Fibroblast of upper back skin (primary cell): ENCODE measurements around the gene TUBA1B.

Experiments used
- DNase-seq: peaks from one replicate; pipeline ENCODE4 v3.0.0-alpha.2; 2013

TUBA1B gene

GRCh38 chr12:49089821-49090773, 41.1 kb downstream of the TUBA1B start:
- DNase-seq: peak; percentile 41

GRCh38 chr12:49088932-49089330, 42.3 kb downstream of the TUBA1B start:
- DNase-seq: no peak

- peak; percentile 90 for DNase-seq
These were observed 42.9 kb downstream of the TUBA1B start for GRCh38 chr12:49088150-49088931.

- DNase-seq: no peak
These were observed 45.1 kb downstream of the TUBA1B start for GRCh38 chr12:49086116-49086515.

GRCh38 chr12:49084438-49084837, 46.8 kb downstream of the TUBA1B start:
- DNase-seq: no peak

GRCh38 chr12:49079793-49080192, 51.4 kb downstream of the TUBA1B start:
- no peak for DNase-seq
